GM21619 (cell line): ENCODE measurements around the gene LRCH3.
"Not testable (repeated sequence)": the region's sequence is repeated elsewhere in the genome, so short reads cannot be mapped to it uniquely, and the experiment has no call there.

ENCODE experiments used
- ATAC-seq: cut with Tn5 transposase; IDR thresholded peaks from one replicate; pipeline ENCODE4 v1.9.1; 2021; ENCODE audit not compliant: unreplicated experiment

LRCH3 gene

GRCh38 chr3:197881970-197882338 lies 90.9 kb downstream of the LRCH3 start:
- no peak for ATAC-seq

- ATAC-seq: no peak
Measured at GRCh38 chr3:197882586-197882985, 91.5 kb downstream of the LRCH3 start.

DNA sequence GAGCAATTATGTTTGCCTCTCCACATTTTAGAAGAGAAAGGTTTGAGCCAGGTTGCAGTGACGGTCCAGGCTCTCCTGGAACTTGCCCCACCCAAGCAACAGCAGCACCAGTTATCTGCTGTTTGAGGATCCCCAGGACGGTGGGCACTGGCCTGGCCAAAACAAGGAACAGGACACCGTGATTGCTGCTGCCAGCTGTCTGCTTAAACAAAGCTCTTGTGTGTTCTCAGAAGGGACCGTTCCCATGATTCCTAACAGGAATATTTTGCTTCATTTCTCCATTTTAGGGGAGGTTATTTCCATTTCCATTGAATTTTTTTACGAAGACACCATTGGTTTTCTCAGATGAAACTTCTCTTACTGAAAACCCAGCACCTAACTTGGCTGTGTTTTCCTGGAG lies 92.5 kb downstream of the LRCH3 start:
- no peak for ATAC-seq

DNA sequence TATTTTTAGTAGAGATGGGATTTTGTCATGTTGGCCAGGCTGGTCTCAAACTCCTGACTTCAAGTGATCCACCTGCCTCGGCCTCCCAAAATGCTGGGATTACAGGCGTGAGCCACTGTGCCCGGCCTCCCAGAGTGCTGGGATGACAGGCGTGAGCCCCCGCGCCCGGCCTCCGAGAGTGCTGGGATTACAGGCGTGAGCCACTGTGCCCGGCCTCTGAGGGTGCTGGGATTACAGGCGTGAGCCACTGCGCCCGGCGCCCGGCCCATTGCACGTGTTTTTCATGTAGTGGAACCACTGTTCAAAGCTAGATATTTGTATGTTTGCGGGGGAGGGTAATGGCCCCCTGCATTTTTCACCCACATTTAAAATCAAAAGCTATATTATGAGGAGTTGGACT lies 93.3 kb downstream of the LRCH3 start:
- not testable (repeated sequence) for ATAC-seq

DNA sequence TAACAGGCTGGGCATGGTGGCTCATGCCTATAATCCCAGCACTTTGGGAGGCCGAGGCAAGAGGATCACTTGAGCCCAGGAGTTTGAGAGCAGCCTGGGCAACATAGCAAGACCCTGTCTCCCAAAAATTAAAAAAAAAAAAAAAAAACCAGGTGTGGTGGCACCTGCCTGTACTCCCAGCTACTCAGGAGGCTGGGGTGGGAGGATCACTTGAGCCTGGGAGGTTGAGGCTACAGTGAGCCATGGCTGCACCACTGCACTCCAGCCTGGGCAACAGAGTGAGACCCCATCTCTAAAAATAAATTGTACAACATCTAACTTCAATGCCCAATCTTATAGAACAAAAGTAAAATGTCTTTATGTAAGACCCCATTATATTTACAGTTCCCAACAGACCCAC lies 95.0 kb downstream of the LRCH3 start:
- not testable (repeated sequence) for ATAC-seq

DNA sequence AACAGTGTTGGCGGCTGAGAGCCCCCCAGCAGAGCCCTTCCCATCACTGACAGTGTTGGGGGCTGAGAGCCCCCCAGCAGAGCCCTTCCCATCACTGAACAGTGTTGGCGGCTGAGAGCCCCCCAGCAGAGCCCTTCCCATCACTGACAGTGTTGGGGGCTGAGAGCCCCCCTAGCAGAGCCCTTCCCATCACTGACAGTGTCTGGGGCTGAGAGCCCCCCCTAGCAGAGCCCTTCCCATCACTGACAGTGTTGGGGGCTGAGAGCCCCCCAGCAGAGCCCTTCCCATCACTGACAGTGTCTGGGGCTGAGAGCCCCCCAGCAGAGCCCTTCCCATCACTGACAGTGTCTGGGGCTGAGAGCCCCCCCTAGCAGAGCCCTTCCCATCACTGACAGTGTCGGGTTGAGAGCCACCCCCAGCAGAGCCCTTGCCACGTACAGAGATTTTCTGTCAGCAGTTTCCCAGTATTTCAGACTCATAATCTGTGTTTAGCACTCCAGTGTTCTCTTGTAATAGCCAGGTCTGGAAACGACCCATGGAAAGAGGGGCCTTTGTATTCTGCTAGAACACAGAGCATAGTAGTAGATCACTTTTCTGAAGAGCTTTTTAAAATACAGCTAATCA lies 96.5 kb downstream of the LRCH3 start:
- not testable (repeated sequence) for ATAC-seq

DNA sequence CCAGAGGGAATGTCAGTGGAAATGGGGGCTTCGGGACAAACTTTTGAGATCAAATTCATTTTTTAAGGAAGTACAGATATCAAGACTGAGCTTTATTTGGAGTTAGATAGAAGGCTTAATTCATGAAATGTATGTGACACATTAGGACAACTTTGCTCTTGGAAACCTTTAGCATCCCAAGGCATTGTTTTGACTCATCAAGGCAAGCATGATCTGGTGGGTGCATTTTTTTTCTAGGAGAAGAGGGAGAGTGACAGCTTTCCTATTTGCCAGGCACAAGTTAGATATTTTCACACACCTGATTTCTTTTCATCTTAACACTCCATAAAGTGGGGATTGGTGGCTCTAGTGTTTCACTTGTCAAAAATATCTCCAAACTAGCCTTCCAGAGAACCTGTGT lies 97.5 kb downstream of the LRCH3 start:
- no peak for ATAC-seq

DNA sequence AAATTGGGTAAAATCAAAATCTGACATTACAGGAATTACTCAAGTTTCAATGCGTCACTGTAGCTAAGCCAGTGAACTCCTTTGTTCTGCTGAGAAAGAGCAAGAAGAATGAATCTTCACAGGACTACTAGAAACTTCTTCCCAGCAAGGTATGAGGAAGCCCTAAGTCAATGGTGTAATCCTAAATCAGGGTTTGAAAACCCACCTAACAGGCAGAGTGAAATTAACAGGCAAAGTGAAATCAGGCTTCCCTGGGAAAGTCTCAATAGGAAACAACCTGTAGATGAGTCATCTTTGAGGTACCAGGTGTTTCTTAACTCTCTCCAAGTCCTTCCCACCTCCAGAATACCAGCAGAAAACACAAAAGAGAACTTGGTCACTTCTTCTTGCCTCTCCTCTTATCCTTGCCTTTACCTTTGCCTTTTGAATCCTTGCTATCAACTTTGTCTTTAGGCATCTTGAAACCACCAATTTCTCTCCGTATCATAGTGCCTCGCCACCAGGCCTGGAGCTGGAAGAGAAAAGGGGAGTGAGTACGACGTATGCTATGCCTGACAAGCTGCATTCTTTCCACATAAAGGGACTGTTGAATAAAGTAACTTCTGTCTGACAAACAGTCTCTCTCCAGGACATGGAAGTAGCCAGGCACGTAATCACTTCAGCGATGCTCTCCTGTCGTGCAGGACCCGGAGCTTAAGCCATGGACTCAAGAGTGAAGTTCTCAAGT lies 98.3 kb downstream of the LRCH3 start:
- ATAC-seq: no peak

DNA sequence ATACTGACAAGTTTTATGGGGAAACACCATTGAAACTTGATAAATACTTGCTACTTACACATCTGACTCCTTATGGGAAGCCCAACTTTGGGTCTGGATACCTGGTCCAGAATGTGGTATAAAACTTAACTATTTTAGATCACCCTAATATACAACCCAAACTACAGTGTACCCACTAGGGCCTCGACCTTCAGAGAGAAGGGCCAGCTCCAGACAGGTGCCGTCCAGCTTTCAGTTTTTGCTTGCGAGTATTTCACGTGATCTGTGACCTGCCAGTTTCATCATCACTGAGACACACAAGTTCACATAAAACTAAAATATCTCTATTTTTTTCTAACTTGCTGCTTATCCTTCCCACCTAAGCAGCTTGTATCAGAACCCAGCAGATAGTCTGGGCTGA lies 99.6 kb downstream of the LRCH3 start:
- ATAC-seq: no peak

GRCh38 chr3:197892162-197892561 lies 101.1 kb downstream of the LRCH3 start:
- no peak for ATAC-seq

GRCh38 chr3:197896421-197896820 lies 105.4 kb downstream of the LRCH3 start:
- ATAC-seq: no peak

DNA sequence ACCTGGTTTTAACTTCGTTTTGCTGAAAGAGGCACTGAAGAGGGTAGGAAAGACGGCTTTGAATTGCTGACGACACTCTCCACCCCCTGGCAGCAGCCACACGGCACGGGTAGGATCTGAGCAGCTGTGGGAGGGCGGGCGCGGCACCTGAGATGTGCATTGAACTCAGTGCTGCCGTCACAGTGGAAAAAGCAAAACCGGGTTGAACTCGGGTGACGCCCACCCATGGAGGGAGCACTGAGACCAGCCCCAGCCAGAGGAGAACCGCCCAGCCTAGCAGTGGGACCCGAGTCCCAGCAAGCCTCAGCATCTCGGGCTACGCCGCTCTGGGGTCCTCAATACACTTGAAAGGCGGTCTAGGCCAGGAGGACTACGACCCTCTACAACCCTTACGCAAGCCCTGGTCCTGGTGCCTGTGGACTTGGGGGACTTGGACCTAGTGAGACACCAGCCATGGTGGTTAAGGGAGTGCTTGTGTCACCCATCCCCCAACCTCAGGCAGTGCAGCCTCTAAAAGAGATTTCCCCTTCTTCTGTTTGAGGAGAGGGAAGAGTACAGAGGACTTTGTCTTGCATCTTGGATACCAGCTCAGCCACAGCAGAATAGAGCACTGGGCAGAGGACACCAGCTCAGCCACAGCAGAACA lies 108.9 kb downstream of the LRCH3 start:
- no peak for ATAC-seq

DNA sequence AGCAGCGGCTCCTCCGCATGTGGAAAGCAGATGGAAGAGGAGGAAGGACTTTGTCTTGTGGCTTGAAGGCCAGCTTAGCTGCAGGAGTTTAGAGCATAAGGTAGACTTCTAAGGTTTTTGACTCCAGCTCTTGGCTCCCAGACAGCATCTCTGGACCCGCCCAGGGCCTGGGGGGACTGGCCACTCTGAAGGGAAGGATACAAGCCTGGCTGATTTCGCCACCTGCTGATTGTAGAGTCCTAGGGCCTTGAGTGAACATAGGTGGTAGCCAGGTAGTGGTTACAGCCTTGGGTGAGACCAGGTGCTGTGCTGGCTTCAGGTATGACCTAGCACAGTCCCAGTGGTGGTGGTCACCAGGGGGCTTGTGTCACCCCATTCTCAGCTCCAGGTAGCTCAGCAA lies 110.6 kb downstream of the LRCH3 start:
- ATAC-seq: no peak

DNA sequence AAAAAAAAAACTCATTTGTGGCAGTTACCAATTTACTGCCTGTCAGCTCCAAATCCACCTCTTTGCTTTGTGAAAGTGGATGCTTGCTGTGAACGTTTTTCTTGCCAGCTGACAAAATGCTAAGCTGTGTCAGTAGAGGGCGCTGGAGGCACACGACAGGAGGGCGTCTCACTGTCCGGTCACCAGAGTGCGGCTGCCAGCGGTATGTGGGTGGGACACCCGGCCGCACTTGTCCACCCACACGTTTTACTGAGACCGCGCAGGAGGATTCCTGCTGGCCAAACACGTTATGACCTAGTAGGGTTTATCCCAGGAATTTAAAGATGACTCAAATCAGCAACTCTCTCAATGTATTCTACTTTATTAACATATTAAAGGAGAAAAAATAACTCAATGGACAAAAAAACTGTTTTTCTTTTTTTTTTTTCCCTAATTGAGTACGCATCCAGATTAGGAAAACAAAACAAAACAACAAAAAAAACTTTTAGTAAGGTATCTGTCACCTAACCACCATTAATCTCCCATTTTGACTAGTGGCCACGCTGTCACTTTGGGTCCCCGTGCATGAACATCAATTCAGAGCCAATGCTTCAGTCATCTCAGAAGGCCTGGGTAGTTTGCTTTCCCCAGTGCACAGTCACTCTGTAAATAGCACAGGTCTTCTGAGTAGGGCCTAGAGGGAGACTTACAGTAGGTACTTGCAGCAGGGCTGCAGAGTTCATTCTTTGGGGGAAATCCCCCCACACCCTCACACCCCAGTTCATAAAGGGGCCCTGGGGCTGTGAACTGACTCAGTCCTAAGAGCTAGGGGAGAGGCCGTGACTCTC lies 115.2 kb downstream of the LRCH3 start:
- peak; percentile 92 for ATAC-seq

DNA sequence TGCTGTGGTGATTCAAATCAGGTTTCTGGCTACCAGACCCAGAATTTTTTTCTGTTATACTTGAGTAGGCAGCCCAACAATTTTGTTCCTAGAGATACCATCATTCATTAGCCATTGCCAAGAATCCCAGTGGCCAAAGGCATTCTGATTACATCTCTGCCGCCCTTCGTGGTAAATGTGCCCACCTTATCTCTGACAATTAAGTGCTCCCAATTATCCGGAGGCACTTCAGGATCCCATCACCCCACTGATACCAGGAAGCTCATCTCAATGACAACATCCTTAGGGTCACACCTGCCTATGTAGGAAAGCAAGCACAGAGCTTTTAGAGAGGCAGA lies 115.8 kb downstream of the LRCH3 start:
- no peak for ATAC-seq

DNA sequence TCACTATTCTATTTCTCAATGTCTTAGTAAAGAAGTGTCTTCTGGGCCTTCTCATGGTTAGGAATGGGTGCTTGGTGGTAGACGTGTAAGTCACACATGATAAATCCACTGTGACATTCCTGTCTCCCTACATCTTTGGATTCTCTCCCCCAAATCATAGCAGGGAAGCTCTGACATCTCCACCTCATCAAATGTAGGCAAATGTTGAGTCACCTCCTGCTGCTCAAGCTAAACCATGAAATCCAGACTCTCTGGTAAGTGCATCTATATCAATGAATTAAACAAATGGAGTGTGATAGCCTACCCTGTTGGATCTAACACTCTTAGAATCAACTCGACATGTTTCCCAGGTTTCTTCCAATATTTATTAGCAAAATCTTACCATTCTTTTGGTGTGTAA lies 116.1 kb downstream of the LRCH3 start:
- no peak for ATAC-seq

GRCh38 chr3:197908550-197908949 lies 117.5 kb downstream of the LRCH3 start:
- not testable (repeated sequence) for ATAC-seq

- no peak for ATAC-seq
Measured at GRCh38 chr3:197908957-197909701, 118.1 kb downstream of the LRCH3 start.

DNA sequence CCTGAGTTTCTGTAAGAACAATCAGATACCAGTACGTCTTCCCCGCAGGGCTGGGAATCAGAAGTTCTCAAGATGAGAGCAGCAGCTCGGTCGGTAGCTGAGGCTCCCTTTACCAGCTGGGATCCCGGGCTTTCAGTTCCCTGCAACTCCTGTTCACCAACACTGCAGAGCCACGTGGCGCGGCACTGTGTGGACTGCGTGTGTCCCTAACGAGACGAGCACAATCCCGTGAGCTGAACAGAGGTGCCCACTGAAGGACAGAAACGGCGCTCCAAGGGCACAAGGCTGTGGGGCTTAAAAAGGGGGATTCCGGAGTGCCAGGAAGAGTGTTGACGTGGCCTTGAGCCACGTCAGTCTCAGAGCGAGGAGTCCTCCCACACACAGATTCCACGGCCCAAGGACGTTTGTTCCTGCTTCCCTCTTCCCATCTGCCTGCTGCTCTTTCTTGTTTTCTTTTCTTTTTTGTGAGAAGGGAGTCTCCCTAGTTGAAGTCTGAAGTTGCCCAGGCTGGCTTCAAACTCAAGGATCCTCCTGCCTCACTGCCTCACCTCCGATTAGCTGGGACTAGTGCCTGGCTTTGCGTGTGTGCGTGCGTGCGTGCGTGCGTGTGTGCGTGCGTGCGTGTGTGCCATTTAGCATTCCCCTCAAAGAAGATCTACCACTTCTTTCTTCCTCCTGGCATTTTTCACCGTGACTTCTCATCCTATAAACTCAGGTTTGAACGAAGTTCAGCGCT lies 121.9 kb downstream of the LRCH3 start:
- no peak for ATAC-seq

- ATAC-seq: no peak
Measured at GRCh38 chr3:197913641-197914380, 122.8 kb downstream of the LRCH3 start.
